ENCODE results near the gene UTF1.

UTF1 gene

DNA sequence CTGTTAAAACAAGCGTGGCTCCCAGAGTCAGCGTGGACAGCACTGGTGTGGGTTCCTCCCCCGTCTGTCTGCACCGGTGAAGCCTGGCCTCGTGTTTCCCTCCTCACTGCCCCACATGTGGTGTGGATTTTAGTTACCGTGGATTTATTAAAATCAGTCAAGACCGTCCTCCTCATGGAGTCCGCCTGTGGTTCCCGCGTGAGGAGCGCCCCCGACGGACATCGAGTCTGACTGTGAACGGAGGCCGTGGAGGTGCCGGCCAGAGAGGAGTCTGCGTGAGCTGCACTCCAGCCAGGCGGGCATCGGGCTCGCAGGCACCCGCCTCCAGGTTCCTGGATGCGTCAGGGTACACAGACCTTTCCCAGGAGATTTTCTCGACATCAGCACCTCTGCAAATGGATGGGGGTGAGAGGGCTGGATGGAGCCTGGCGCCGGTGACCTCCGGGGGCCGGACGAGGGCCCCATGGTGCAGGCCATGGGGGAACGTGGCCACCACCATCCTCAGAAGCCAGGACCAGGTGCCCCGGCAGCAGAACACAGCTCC lies 26.3 kb upstream of the UTF1 start:
- Histone ChIP-seq H3K27ac (no peak overlapping the region), H3K27me3 (no peaks in the 10 kb centered on the region), H3K4me1 (ENCODE audit: control insufficient read depth in 1 of 2, insufficient read depth in 1 of 2, low read depth in 1 of 2, low read length in 1 of 2) (no peaks in the 10 kb centered on the region), H3K36me3 (no peaks in the 10 kb centered on the region), H3K9me3 (no peaks in the 10 kb centered on the region), H3K4me3 (ENCODE audit: low read depth in 1 of 2, low read length in 1 of 2) (no peak overlapping the region)
- no peak for TF ChIP-seq CTCF (IDR thresholded peaks at IDR 0.05)

GRCh38 chr10:133204226-133205015 lies 25.6 kb upstream of the UTF1 start:
- no peaks in the 10 kb centered on the region for H3K9me3 ChIP-seq
- no peaks in the 10 kb centered on the region for H3K27me3 ChIP-seq

GRCh38 chr10:133205146-133205545 lies 24.9 kb upstream of the UTF1 start:
- Histone ChIP-seq H3K4me3 (ENCODE audit: low read depth in 1 of 2, low read length in 1 of 2) (no peak overlapping the region), H3K4me1 (ENCODE audit: control insufficient read depth in 1 of 2, insufficient read depth in 1 of 2, low read depth in 1 of 2, low read length in 1 of 2) (no peaks in the 10 kb centered on the region), H3K27me3 (no peaks in the 10 kb centered on the region), H3K36me3 (no peaks in the 10 kb centered on the region), H3K27ac (no peak overlapping the region), H3K9me3 (no peaks in the 10 kb centered on the region)
- TF ChIP-seq CTCF (IDR thresholded peaks at IDR 0.05) = no peak

More at GRCh38 chr10:133204226-133205015, 25.6 kb upstream of the UTF1 start:
- Histone ChIP-seq H3K36me3 (no peaks in the 10 kb centered on the region), H3K27ac (no peak overlapping the region), H3K4me1 (ENCODE audit: control insufficient read depth in 1 of 2, insufficient read depth in 1 of 2, low read depth in 1 of 2, low read length in 1 of 2) (no peaks in the 10 kb centered on the region), H3K4me3 (ENCODE audit: low read depth in 1 of 2, low read length in 1 of 2) (no peak overlapping the region)
- no peak for TF ChIP-seq CTCF (IDR thresholded peaks at IDR 0.05)

DNA sequence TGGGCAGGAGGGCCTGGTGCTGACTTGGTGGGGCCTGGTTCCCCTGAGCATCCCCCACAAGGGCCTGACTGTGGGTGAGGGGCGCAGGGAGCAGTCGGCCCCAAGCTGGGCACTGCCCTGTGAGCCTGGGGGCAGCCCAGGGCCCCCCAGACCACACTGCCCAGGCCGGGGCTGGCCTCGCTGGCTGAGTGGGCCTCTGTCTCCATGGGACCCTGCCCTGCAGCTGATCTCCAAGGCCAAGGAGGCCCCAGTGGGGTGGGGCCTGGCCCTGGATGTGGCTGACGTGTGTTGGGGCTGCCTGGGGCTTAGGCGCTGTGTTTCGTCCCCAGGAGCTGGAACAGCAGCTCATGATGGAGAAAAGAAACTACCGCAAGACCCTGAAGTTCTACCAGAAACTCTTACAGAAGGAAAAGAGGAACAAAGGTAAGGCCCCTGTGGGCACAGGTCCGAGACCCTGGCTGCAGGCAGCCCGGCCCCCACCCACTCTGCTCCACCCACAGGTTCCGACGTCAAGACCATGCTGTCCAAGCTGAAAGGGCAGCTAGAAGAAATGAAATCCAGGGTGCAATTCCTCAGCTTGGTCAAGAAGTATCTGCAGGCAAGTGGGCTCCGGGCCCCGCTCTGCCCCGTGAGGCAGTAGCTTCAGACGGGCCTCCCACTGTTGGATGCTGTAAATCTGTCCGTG lies 23.5 kb upstream of the UTF1 start:
- Histone ChIP-seq H3K36me3 (no peaks in the 10 kb centered on the region), H3K9me3 (no peaks in the 10 kb centered on the region), H3K4me3 (ENCODE audit: low read depth in 1 of 2, low read length in 1 of 2) (no peak overlapping the region), H3K27ac (no peak overlapping the region), H3K4me1 (ENCODE audit: control insufficient read depth in 1 of 2, insufficient read depth in 1 of 2, low read depth in 1 of 2, low read length in 1 of 2) (no peaks in the 10 kb centered on the region), H3K27me3 (no peaks in the 10 kb centered on the region)
- no peak for TF ChIP-seq CTCF (IDR thresholded peaks at IDR 0.05)

- Histone ChIP-seq H3K4me1 (ENCODE audit: control insufficient read depth in 1 of 2, insufficient read depth in 1 of 2, low read depth in 1 of 2, low read length in 1 of 2) (no peaks in the 10 kb centered on the region), H3K36me3 (no peaks in the 10 kb centered on the region), H3K27ac (no peak overlapping the region), H3K4me3 (ENCODE audit: low read depth in 1 of 2, low read length in 1 of 2) (no peak overlapping the region), H3K9me3 (no peaks in the 10 kb centered on the region), H3K27me3 (no peaks in the 10 kb centered on the region)
- TF ChIP-seq CTCF (IDR thresholded peaks at IDR 0.05) = no peak
Measured at GRCh38 chr10:133207041-133207600, 22.9 kb upstream of the UTF1 start.

Measured in neutrophil (primary cell).